Prostate gland (tissue), 2 donors: ENCODE data around the gene MOGAT2. TPM values are rescaled to one million over a fixed set of nuclear protein-coding genes. Genes with fewer than 3 reads are reported as not detected.
A peak's percentile ranks its signal among the peaks of the same experiment; 100 is the strongest.

Experiments used
- DNase-seq: peaks from one replicate; pipeline ENCODE4 v3.0.0-alpha.2; 2019; ENCODE audit warnings: low spot score
- H3K27ac ChIP-seq, 2 donors: fragments of 200-600 bp; sonication (generic); 2 replicates each; pipeline ENCODE4 v1.5.1; 2017 to 2019
- H3K27me3 ChIP-seq: fragments of 200-600 bp; sonication (generic); replicated peaks from 2 replicates; pipeline ENCODE4 v1.5.1; 2019; ENCODE audit not compliant: insufficient read depth
- H3K36me3 ChIP-seq, 2 donors: fragments of 200-600 bp; sonication (generic); 1 replicate in 1 of 2; 2 replicates in 1 of 2; pipeline versions ENCODE4 v1.5.1 to v1.8.1; 2017 to 2019
- H3K4me1 ChIP-seq: fragments of 200-600 bp; sonication (generic); replicated peaks from 2 replicates; pipeline ENCODE4 v1.5.1; 2019
- H3K4me3 ChIP-seq, 2 donors: fragments of 200-600 bp; sonication (generic); 2 replicates each; pipeline ENCODE4 v1.5.1; 2017 to 2019
- H3K9me3 ChIP-seq: fragments of 200-600 bp; sonication (generic); 2 replicates; pipeline ENCODE4 v1.5.1; 2017
- CTCF ChIP-seq, 4 experiments: fragments of 200-600 bp in 2 of 4; fragments of 450-650 bp in 2 of 4; sonication (generic) in 2 of 4; IDR thresholded peaks; 1 replicate in 3 of 4; 2 replicates in 1 of 4; pipeline ENCODE4 v1.5.1; 2016 to 2019; ENCODE audit warnings: antibody characterized with exemption in 4 of 4, mild to moderate bottlenecking in 2 of 4, moderate library complexity in 2 of 4
- POLR2A ChIP-seq: fragments of 450-650 bp; IDR thresholded peaks from one replicate; pipeline ENCODE4 v1.6.1; 2016; ENCODE audit warnings: antibody characterized with exemption, mild to moderate bottlenecking
- POLR2AphosphoS5 ChIP-seq: sonication (generic); formaldehyde crosslinking; IDR thresholded peaks from one replicate; pipeline ENCODE4 v1.6.1; 2017; ENCODE audit warnings: antibody characterized with exemption
- WGBS: methylation state at CpG from one replicate; pipeline ENCODE4 v1.1.5; 2018; 5-methylcytosine and 5-hydroxymethylcytosine counted together
- intact Hi-C: fragments of 100-400 bp; cut with DNase I; formaldehyde crosslinking; loops from one replicate; pipeline ENCODE4 v1.14.2; 2022
- total RNA-seq, 2 donors: library from RNA; depleted of rRNA; stranded (reverse); fragments of >200 nt; gene quantifications; one replicate each; pipeline ENCODE4 v1.1.0, GENCODE V29; 2016

MOGAT2 gene
- total RNA-seq, 2 donors from 2014 or later, result 0.62 to 4.1 TPM

- DNase-seq, result peak; percentile 13
- Histone ChIP-seq H3K36me3 (no peaks in the 10 kb centered on the region), H3K27me3 (no peaks in the 10 kb centered on the region), H3K9me3 (no peaks in the 10 kb centered on the region), H3K4me3 (peak overlapping the region; percentile 28 to 43), H3K4me1 (no peaks in the 10 kb centered on the region), H3K27ac (no peak overlapping the region)
- 15% methylated on average over 41 of the region's 46 CpGs for WGBS
- TF ChIP-seq POLR2AphosphoS5, result no peak
- no peak for TF ChIP-seq CTCF (IDR thresholded peaks at IDR 0.05)
- no peak for TF ChIP-seq POLR2A
- intact Hi-C loops, result no loop called here
Observed at GRCh38 chr11:75768909-75769771, 51.5 kb downstream of the MOGAT2 start.

GRCh38 chr11:75770102-75770501 lies 52.5 kb downstream of the MOGAT2 start:
- Histone ChIP-seq H3K27ac (no peak overlapping the region), H3K4me3 (no peak overlapping the region), H3K9me3 (no peaks in the 10 kb centered on the region), H3K4me1 (no peaks in the 10 kb centered on the region), H3K36me3 (no peaks in the 10 kb centered on the region), H3K27me3 (no peaks in the 10 kb centered on the region)
- intact Hi-C loops, result no loop called here
- no peak for DNase-seq
- TF ChIP-seq CTCF (IDR thresholded peaks at IDR 0.05) (no peak), POLR2A (no peak), POLR2AphosphoS5 (no peak)
- 75% methylated on average over 5 of the region's 5 CpGs for WGBS

- H3K4me1 ChIP-seq, result no peaks in the 10 kb centered on the region
- intact Hi-C loops, result no loop called here
- DNase-seq, result no peak
- no peaks in the 10 kb centered on the region for H3K27me3 ChIP-seq
- 92% methylated on average over 6 of the region's 6 CpGs for whole genome bisulfite sequencing
- TF ChIP-seq POLR2A (no peak), POLR2AphosphoS5 (no peak), CTCF (IDR thresholded peaks at IDR 0.05) (no peak)
- no peak overlapping the region for H3K27ac ChIP-seq
- H3K9me3 ChIP-seq, result no peaks in the 10 kb centered on the region
- H3K4me3 ChIP-seq, result no peak overlapping the region
- no peaks in the 10 kb centered on the region for H3K36me3 ChIP-seq
Observed at GRCh38 chr11:75771646-75772410, 54.2 kb downstream of the MOGAT2 start.

GRCh38 chr11:75773595-75774353 lies 56.1 kb downstream of the MOGAT2 start:
- intact Hi-C loops, result no loop called here
- no peak for TF ChIP-seq POLR2A
- no peak for TF ChIP-seq CTCF (IDR thresholded peaks at IDR 0.05)
- no peak for TF ChIP-seq POLR2AphosphoS5
- WGBS, result 86% methylated on average over 5 of the region's 5 CpGs
- DNase-seq, result no peak
- no peaks in the 10 kb centered on the region for H3K4me1 ChIP-seq
- H3K27ac ChIP-seq, result no peak overlapping the region
- no peaks in the 10 kb centered on the region for H3K36me3 ChIP-seq
- H3K9me3 ChIP-seq, result no peaks in the 10 kb centered on the region
- H3K4me3 ChIP-seq, result no peak overlapping the region
- no peaks in the 10 kb centered on the region for H3K27me3 ChIP-seq
